ENCODE data around the gene MAP7. TPM values are rescaled to one million over a fixed set of nuclear protein-coding genes. Genes with fewer than 3 reads are reported as not detected.

MAP7 gene
- total RNA-seq, 1 experiment from 2014 or later, result 33.7 TPM

GRCh38 chr6:136425793-136426192 lies 124.4 kb downstream of the MAP7 start:
- CTCF ChIA-PET, result no interaction called here
- intact Hi-C loops (cut with micrococcal nuclease; ENCODE audit: unreplicated experiment), result no loop called here

GRCh38 chr6:136424901-136425300 lies 125.3 kb downstream of the MAP7 start:
- TF ChIP-seq, protein P1, sequence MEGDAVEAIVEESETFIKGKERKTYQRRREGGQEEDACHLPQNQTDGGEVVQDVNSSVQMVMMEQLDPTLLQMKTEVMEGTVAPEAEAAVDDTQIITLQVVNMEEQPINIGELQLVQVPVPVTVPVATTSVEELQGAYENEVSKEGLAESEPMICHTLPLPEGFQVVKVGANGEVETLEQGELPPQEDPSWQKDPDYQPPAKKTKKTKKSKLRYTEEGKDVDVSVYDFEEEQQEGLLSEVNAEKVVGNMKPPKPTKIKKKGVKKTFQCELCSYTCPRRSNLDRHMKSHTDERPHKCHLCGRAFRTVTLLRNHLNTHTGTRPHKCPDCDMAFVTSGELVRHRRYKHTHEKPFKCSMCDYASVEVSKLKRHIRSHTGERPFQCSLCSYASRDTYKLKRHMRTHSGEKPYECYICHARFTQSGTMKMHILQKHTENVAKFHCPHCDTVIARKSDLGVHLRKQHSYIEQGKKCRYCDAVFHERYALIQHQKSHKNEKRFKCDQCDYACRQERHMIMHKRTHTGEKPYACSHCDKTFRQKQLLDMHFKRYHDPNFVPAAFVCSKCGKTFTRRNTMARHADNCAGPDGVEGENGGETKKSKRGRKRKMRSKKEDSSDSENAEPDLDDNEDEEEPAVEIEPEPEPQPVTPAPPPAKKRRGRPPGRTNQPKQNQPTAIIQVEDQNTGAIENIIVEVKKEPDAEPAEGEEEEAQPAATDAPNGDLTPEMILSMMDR (conservative IDR thresholded peaks at IDR 0.05), result no peak
- TF ChIP-seq EZH2 (IDR thresholded peaks at IDR 0.05; ENCODE audit: low read depth), result no peak
- Histone ChIP-seq H3K9me3 (ENCODE audit: insufficient read depth, low read depth) (no peaks in the 10 kb centered on the region), H4K20me1 (ENCODE audit: insufficient read depth) (peaks cover 13% of the 10 kb centered on the region; the same call in 1 of the 2 replicates), H3K36me3 (ENCODE audit: low read depth) (peaks cover 11% of the 10 kb centered on the region; the same call in 1 of the 2 replicates), H3F3A (ENCODE audit: insufficient read depth, low read depth) (no peaks in the 10 kb centered on the region; the same call in 1 of the 2 replicates), H3K4me2 (no peak overlapping the region), H3K9me2 (ENCODE audit: insufficient read depth) (no peaks in the 10 kb centered on the region), H3K79me2 (ENCODE audit: low read depth) (no peaks in the 10 kb centered on the region), H2AFZ (no peak overlapping the region), H3K4me3 (no peak overlapping the region), H3K27ac (no peak overlapping the region), H3K27me3 (ENCODE audit: insufficient read depth, low read depth) (no peaks in the 10 kb centered on the region), H3K4me1 (replicated peaks; ENCODE audit: insufficient read depth) (no peaks in the 10 kb centered on the region)
- CTCF ChIA-PET, result no interaction called here
- intact Hi-C loops (cut with micrococcal nuclease; ENCODE audit: unreplicated experiment), result no loop called here
- DNase-seq, result no peak
- POLR2A ChIA-PET (ENCODE audit: unreplicated experiment), result no interaction called here
- BruUV-seq (replicated peaks), result no TSS peak

More at GRCh38 chr6:136425793-136426192, 124.4 kb downstream of the MAP7 start:
- Histone ChIP-seq H3K36me3 (ENCODE audit: low read depth) (peaks cover 10% of the 10 kb centered on the region; the same call in 1 of the 2 replicates), H3K4me1 (replicated peaks; ENCODE audit: insufficient read depth) (no peaks in the 10 kb centered on the region), H3K27ac (no peak overlapping the region), H3K9me2 (ENCODE audit: insufficient read depth) (no peaks in the 10 kb centered on the region), H2AFZ (no peak overlapping the region), H3K27me3 (ENCODE audit: insufficient read depth, low read depth) (no peaks in the 10 kb centered on the region), H3K9me3 (ENCODE audit: insufficient read depth, low read depth) (no peaks in the 10 kb centered on the region), H3K79me2 (ENCODE audit: low read depth) (no peaks in the 10 kb centered on the region), H4K20me1 (ENCODE audit: insufficient read depth) (peaks cover 13% of the 10 kb centered on the region; the same call in 1 of the 2 replicates), H3K4me3 (no peak overlapping the region), H3F3A (ENCODE audit: insufficient read depth, low read depth) (no peaks in the 10 kb centered on the region; the same call in 1 of the 2 replicates), H3K4me2 (no peak overlapping the region)
- POLR2A ChIA-PET (ENCODE audit: unreplicated experiment), result no interaction called here
- no peak for TF ChIP-seq EZH2 (IDR thresholded peaks at IDR 0.05; ENCODE audit: low read depth)
- TF ChIP-seq, protein P1 (conservative IDR thresholded peaks at IDR 0.05), result no peak
- BruUV-seq (replicated peaks), result no TSS peak
- DNase-seq, result no peak

- H4K20me1 ChIP-seq (ENCODE audit: insufficient read depth), result peaks cover 13% of the 10 kb centered on the region; the same call in 1 of the 2 replicates
- no peaks in the 10 kb centered on the region; the same call in 1 of the 2 replicates for H3F3A ChIP-seq (ENCODE audit: insufficient read depth, low read depth)
- intact Hi-C loops (cut with micrococcal nuclease; ENCODE audit: unreplicated experiment), result no loop called here
- ChIA-PET POLR2A (ENCODE audit: unreplicated experiment) (no interaction called here), CTCF (no interaction called here)
- no peaks in the 10 kb centered on the region for H3K79me2 ChIP-seq (ENCODE audit: low read depth)
- H2AFZ ChIP-seq, result no peak overlapping the region
- H3K4me3 ChIP-seq, result no peak overlapping the region
- no TSS peak for BruUV-seq (replicated peaks)
- H3K4me2 ChIP-seq, result no peak overlapping the region
- no peak for DNase-seq
- H3K9me3 ChIP-seq (ENCODE audit: insufficient read depth, low read depth), result no peaks in the 10 kb centered on the region
- H3K4me1 ChIP-seq (replicated peaks; ENCODE audit: insufficient read depth), result no peaks in the 10 kb centered on the region
- no peak overlapping the region for H3K27ac ChIP-seq
- peaks cover 11% of the 10 kb centered on the region; the same call in 1 of the 2 replicates for H3K36me3 ChIP-seq (ENCODE audit: low read depth)
- no peaks in the 10 kb centered on the region for H3K27me3 ChIP-seq (ENCODE audit: insufficient read depth, low read depth)
- TF ChIP-seq EZH2 (IDR thresholded peaks at IDR 0.05; ENCODE audit: low read depth), result no peak
- TF ChIP-seq, protein P1 (conservative IDR thresholded peaks at IDR 0.05), result no peak
- no peaks in the 10 kb centered on the region for H3K9me2 ChIP-seq (ENCODE audit: insufficient read depth)
These were observed 125.8 kb downstream of the MAP7 start for GRCh38 chr6:136424450-136424849.

Data from PC-9 (cell line).